Fibroblast of peridontal ligament (primary cell): ENCODE measurements around the gene NPNT.

Source experiments
- DNase-seq: peaks from one replicate; pipeline ENCODE4 v3.0.0-alpha.2; 2010; ENCODE audit errors: extremely low read depth

NPNT gene

GRCh38 chr4:105917171-105917685 lies 22.0 kb downstream of the NPNT start:
- no peak for DNase-seq

- no peak for DNase-seq
These were observed 26.0 kb downstream of the NPNT start for GRCh38 chr4:105921301-105921700.

- DNase-seq, result no peak
These were observed 28.4 kb downstream of the NPNT start for GRCh38 chr4:105923497-105924238.

GRCh38 chr4:105924341-105924740 lies 29.1 kb downstream of the NPNT start:
- DNase-seq, result no peak

- no peak for DNase-seq
These were observed 35.4 kb downstream of the NPNT start for GRCh38 chr4:105930698-105931097.

GRCh38 chr4:105933083-105933482 lies 37.8 kb downstream of the NPNT start:
- DNase-seq, result no peak

- DNase-seq, result no peak
These were observed 39.1 kb downstream of the NPNT start for GRCh38 chr4:105934386-105934785.

- no peak for DNase-seq
These were observed 41.6 kb downstream of the NPNT start for GRCh38 chr4:105936901-105937300.

- DNase-seq, result no peak
These were observed 42.5 kb downstream of the NPNT start for GRCh38 chr4:105937759-105938158.

- DNase-seq, result no peak
These were observed 48.0 kb downstream of the NPNT start for GRCh38 chr4:105943234-105943633.

- peak; percentile 63 for DNase-seq
These were observed 49.3 kb downstream of the NPNT start for GRCh38 chr4:105944540-105944939.

- DNase-seq, result no peak
These were observed 51.5 kb downstream of the NPNT start for GRCh38 chr4:105946771-105947170.

GRCh38 chr4:105950701-105951100 lies 55.4 kb downstream of the NPNT start:
- DNase-seq, result no peak

- peak; percentile 74 for DNase-seq
These were observed 55.9 kb downstream of the NPNT start for GRCh38 chr4:105951198-105951597.

- no peak for DNase-seq
These were observed 57.3 kb downstream of the NPNT start for GRCh38 chr4:105952591-105952990.

GRCh38 chr4:105956569-105956968 lies 61.3 kb downstream of the NPNT start:
- DNase-seq, result peak; percentile 20

- DNase-seq, result no peak
These were observed 62.4 kb downstream of the NPNT start for GRCh38 chr4:105957680-105958079.

GRCh38 chr4:105963461-105964400 lies 68.5 kb downstream of the NPNT start:
- DNase-seq, result peak; percentile 14

- no peak for DNase-seq
These were observed 70.0 kb downstream of the NPNT start for GRCh38 chr4:105965183-105965800.

GRCh38 chr4:105966051-105966450 lies 70.8 kb downstream of the NPNT start:
- DNase-seq, result peak; percentile 88

GRCh38 chr4:105967058-105967658 lies 71.9 kb downstream of the NPNT start:
- DNase-seq, result no peak

- DNase-seq, result no peak
These were observed 74.3 kb downstream of the NPNT start for GRCh38 chr4:105969575-105969974.
